K562 (cell line): ENCODE results near the gene ETFBKMT. TPM values are rescaled to one million over a fixed set of nuclear protein-coding genes. Genes with fewer than 3 reads are reported as not detected.

Experiments
- ATAC-seq: fragments of 200-7000 bp; cut with Tn5 transposase; 3 replicates; pipeline ENCODE4 v1.9.1; 2020; ENCODE audit warnings: moderate library complexity
- BruUV-seq: library from RNA; stranded (reverse); fragments of 400-500 nt; replicated peaks from 2 replicates; lab custom pipeline; 2021; lab: Mats Ljungman, UMichigan
- CTCF ChIA-PET: fragments of 300-600 bp; formaldehyde crosslinking; extraction: SDS; loops from one replicate; lab custom pipeline; 2021; ENCODE audit warnings: low intra/inter-chr PET ratio; lab: Yijun Ruan, JAX
- POLR2A ChIA-PET: fragments of 300-600, 350-650 bp; sonication (Branson Sonifier 250); formaldehyde crosslinking; extraction: SDS; loops from one replicate; lab custom pipeline; 2021; ENCODE audit warnings: antibody characterized with exemption, inconsistent platforms; lab: Yijun Ruan, JAX
- DNase-seq, 4 experiments: peaks; one replicate each; pipeline versions ENCODE4 v3.0.0 to v3.0.0-alpha.2; 2011 to 2018; ENCODE audit warnings: low spot score in 3 of 4, mixed read lengths in 3 of 4; ENCODE audit errors: extremely low read depth in 1 of 4
- FAIRE-seq: peaks from 2 replicates; lab custom pipeline; 2011; peaks lifted over from hg19 to GRCh38; lab: Jason Lieb, UNC
- H2AFZ ChIP-seq: 2 replicates; pipeline ENCODE4 v1.6.0; 2011; ENCODE audit warnings: low read depth, low read length, control low read depth, inconsistent platforms
- H3K27ac ChIP-seq: fragments of 200-600 bp; 3 replicates; pipeline ENCODE4 v1.8.0; 2011; ENCODE audit warnings: low read depth, mild to moderate bottlenecking, control low read depth, inconsistent platforms, low read length, moderate library complexity, mixed read lengths; ENCODE audit errors: extremely low read depth
- H3K27me3 ChIP-seq, 2 experiments: fragments of 300-600 bp in 1 of 2; 2 replicates in 1 of 2; 3 replicates in 1 of 2; pipeline versions ENCODE4 v1.6.0 to v1.8.0; 2011; ENCODE audit warnings: inconsistent platforms in 2 of 2, low read length in 2 of 2, mild to moderate bottlenecking in 1 of 2, mixed read lengths in 1 of 2, moderate library complexity in 1 of 2; ENCODE audit not compliant: control insufficient read depth in 2 of 2, insufficient read depth in 2 of 2
- H3K36me3 ChIP-seq: fragments of 300-600 bp; 3 replicates; pipeline ENCODE4 v1.8.0; 2011; ENCODE audit warnings: mild to moderate bottlenecking, low read length, inconsistent platforms; ENCODE audit not compliant: control insufficient read depth, insufficient read depth
- H3K4me1 ChIP-seq, 2 experiments: fragments of 200-600 bp in 1 of 2; replicated peaks in 1 of 2; 2 replicates in 1 of 2; 3 replicates in 1 of 2; pipeline versions ENCODE4 v1.5.1 to v1.8.0; 2011; ENCODE audit warnings: inconsistent platforms in 2 of 2, low read length in 2 of 2, mild to moderate bottlenecking in 1 of 2, mixed read lengths in 1 of 2, moderate library complexity in 1 of 2; ENCODE audit not compliant: control insufficient read depth in 2 of 2, insufficient read depth in 2 of 2
- H3K4me2 ChIP-seq: 2 replicates; pipeline ENCODE4 v1.6.1; 2011; ENCODE audit warnings: low read length, control low read depth, inconsistent platforms, mixed read lengths; ENCODE audit not compliant: insufficient read depth
- H3K4me3 ChIP-seq: fragments of 200-600 bp; sonication (generic), shearing (Covaris generic); 2 replicates; pipeline ENCODE4 v1.5.1; 2016; ENCODE audit warnings: control low read depth, inconsistent platforms
- H3K79me2 ChIP-seq: fragments of 200-600 bp; 3 replicates; pipeline ENCODE4 v1.8.0; 2011; ENCODE audit warnings: low read length, inconsistent platforms; ENCODE audit not compliant: control insufficient read depth, insufficient read depth
- H3K9ac ChIP-seq, 2 experiments: 2 replicates each; pipeline versions ENCODE4 v1.6.0 to v1.6.1; 2011; ENCODE audit warnings: low read depth in 2 of 2, low read length in 2 of 2, control low read depth in 1 of 2, inconsistent platforms in 1 of 2, mild to moderate bottlenecking in 1 of 2, mixed read lengths in 1 of 2; ENCODE audit not compliant: insufficient read depth in 1 of 2
- H3K9me1 ChIP-seq: one replicate; pipeline ENCODE4 v1.6.0; 2011; ENCODE audit warnings: inconsistent platforms, mild to moderate bottlenecking, low read length, moderate library complexity; ENCODE audit not compliant: control insufficient read depth, insufficient read depth
- H3K9me3 ChIP-seq: replicated peaks from 2 replicates; pipeline ENCODE4 v1.5.1; 2011; ENCODE audit warnings: low read depth, low read length, inconsistent platforms; ENCODE audit not compliant: control insufficient read depth, insufficient read depth
- H4K20me1 ChIP-seq: replicated peaks from 2 replicates; pipeline ENCODE4 v1.6.1; 2011; ENCODE audit warnings: low read length, inconsistent platforms, mixed read lengths; ENCODE audit not compliant: control insufficient read depth, insufficient read depth
- CBFA2T3 ChIP-seq: fragments of 450-650 bp; IDR thresholded peaks from 2 replicates; pipeline ENCODE4 v1.6.1; 2017
- CEBPB ChIP-seq: fragments of 450-650 bp; IDR thresholded peaks from 2 replicates; pipeline ENCODE4 v1.6.1; 2016; ENCODE audit warnings: missing genetic modification characterization, missing compliant biosample characterization
- CEBPG ChIP-seq, 3 experiments: fragments of 200-800 bp in 1 of 3; sonication (Bioruptor generic) in 1 of 3; sonication (generic) in 1 of 3; formaldehyde crosslinking in 1 of 3; IDR thresholded peaks in 2 of 3; conservative IDR thresholded peaks in 1 of 3; 2 replicates each; pipeline versions ENCODE4 v1.6.1 to v1.8.0; 2016 to 2022; ENCODE audit warnings: missing compliant biosample characterization in 2 of 3, missing genetic modification characterization in 2 of 3, mild to moderate bottlenecking in 1 of 3, missing genetic modification reagents in 1 of 3
- ILF3 ChIP-seq: fragments of 450-650 bp; IDR thresholded peaks from 2 replicates; pipeline ENCODE4 v1.6.1; 2018; ENCODE audit warnings: antibody characterized with exemption, mild to moderate bottlenecking, moderate library complexity, borderline replicate concordance
- RBM25 ChIP-seq: fragments of 200-400 bp; formaldehyde crosslinking; IDR thresholded peaks from 2 replicates; pipeline ENCODE4 v1.6.1; 2018; ENCODE audit warnings: low read length, low read depth, moderate library complexity; ENCODE audit not compliant: severe bottlenecking
- SMARCA5 ChIP-seq: fragments of 450-650 bp; IDR thresholded peaks from 2 replicates; pipeline ENCODE4 v1.6.1; 2016
- SOX6 ChIP-seq: fragments of 450-650 bp; IDR thresholded peaks from 2 replicates; pipeline ENCODE4 v1.6.1; 2014; ENCODE audit warnings: mild to moderate bottlenecking
- ZBTB17 ChIP-seq: fragments of 450-650 bp; formaldehyde crosslinking; IDR thresholded peaks from 2 replicates; pipeline ENCODE4 v1.4.0; 2020; ENCODE audit warnings: mild to moderate bottlenecking
- ZNF121 ChIP-seq: sonication (generic); formaldehyde crosslinking; conservative IDR thresholded peaks from 2 replicates; pipeline ENCODE4 v1.8.0; 2022; ENCODE audit warnings: missing genetic modification reagents
- WGBS: fragments of 100-300 bp; shearing (Covaris generic); methylation state at CpG from one replicate; pipeline ENCODE4 v1.1.6; 2016; ENCODE audit warnings: low coverage, mixed read lengths; ENCODE audit not compliant: insufficient coverage; ENCODE audit errors: missing lambda C conversion rate; 5-methylcytosine and 5-hydroxymethylcytosine counted together
- in situ Hi-C: fragments of 300-500 bp; cut with MboI; formaldehyde crosslinking; loops from 4 replicates; pipeline ENCODE4 v1.15.0; 2018; ENCODE audit warnings: inconsistent platforms, mixed read lengths
- intact Hi-C: fragments of 100-400 bp; cut with micrococcal nuclease; formaldehyde crosslinking; loops from 2 replicates; pipeline ENCODE4 v1.14.2; 2022
- polyA plus RNA-seq, 8 experiments: library from polyadenylated mRNA; depleted of rRNA in 4 of 8; stranded (reverse) in 5 of 8; unstranded in 3 of 8; fragments of >200 nt; fragmentation: Nextera tagmentation in 2 of 8; fragmentation: Illumina TruSeq in 1 of 8; extraction: Ambion mirVana in 2 of 8; extraction: Trizol in 1 of 8; gene quantifications; 2 replicates each; pipeline versions ENCODE4 v1.2.1 to v1.2.3, GENCODE V29; 2011 to 2014; ENCODE audit warnings: inconsistent platforms in 1 of 8, missing spikeins in 1 of 8
- total RNA-seq, 7 experiments: library from RNA; depleted of rRNA in 6 of 7; stranded (reverse); fragments of >200 nt in 6 of 7; fragmentation: Illumina TruSeq in 2 of 7; extraction: Trizol in 2 of 7; gene quantifications; 2 replicates each; pipeline versions ENCODE4 v1.2.1 to v1.2.3, GENCODE V29; 2011 to 2021; ENCODE audit warnings: low replicate concordance in 1 of 7

ETFBKMT gene
- total and polyA plus RNA-seq, 9 of the 15 experiments (the other 6 are each of a cell fraction or from before 2014, with no cell fraction given), result 0.18 to 1.7 (median 0.96) TPM

DNA sequence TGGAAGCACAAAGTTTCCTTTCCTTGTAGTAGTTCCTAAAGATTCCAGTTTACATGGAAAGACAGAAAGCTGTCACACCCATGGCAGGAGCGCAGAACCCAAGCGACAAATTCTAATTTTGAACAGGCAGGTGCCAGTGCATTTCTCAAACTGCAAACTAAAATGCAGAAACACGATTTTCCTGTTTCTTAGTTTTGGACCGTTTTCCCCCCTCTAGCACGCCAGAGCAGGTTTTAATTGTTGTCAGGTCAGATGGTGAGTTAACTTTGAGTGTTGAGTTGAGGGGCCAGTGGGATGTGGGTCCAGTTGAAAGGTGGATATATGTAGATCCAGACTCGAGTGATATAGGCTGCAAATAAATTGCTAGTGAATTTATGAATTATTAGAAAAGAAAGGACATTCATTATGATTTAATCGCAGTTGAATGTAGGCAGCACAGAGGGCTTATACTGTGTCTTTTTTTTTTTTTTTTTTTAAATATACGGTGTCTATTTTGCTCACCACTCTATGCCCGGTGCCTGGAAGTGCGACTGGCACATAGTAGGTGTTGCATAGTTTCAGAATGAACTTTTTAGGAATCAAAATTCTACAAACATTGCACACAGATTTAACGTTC lies 909 bp upstream of the ETFBKMT start:
- peak overlapping the region; percentile 99 for H3K4me2 ChIP-seq
- no peaks in the 10 kb centered on the region for H4K20me1 ChIP-seq
- H3K27ac ChIP-seq, result peak overlapping the region; percentile 96
- peaks cover 0 to 3% of the 10 kb centered on the region in 2 experiments; a peak in 2 of 5 replicates for H3K4me1 ChIP-seq
- H3K4me3 ChIP-seq, result peak overlapping the region; percentile 62; the same call in 1 of the 2 replicates
- BruUV-seq, result TSS peak; percentile 59
- ATAC-seq, result peak; percentile 1; the same call in 1 of the 3 replicates
- H3K27me3 ChIP-seq, result no peaks in the 10 kb centered on the region
- in situ Hi-C loops (loop anchor here (5.0 kb wide), 1 partner anchor 649 kb away; no protein-coding TSS in a partner anchor), intact Hi-C loops (loop anchor here (1.0 to 10.0 kb wide), 4 partner anchors 74 to 1096 kb away; partner anchors contain the start of gene YARS2)
- H2AFZ ChIP-seq, result peak overlapping the region; percentile 99
- FAIRE-seq, result no peak
- WGBS, result 22% methylated on average over 11 of the region's 11 CpGs
- H3K9me3 ChIP-seq, result no peaks in the 10 kb centered on the region
- DNase-seq, result no peak
- ChIA-PET POLR2A (interaction anchor here (0.6 to 1.8 kb wide), 5 partner anchors 15 to 339 kb away, joined by 3 to 7 read pairs (median 3); partner anchors contain the start of gene DENND5B), CTCF (no interaction called here)
- TF ChIP-seq SMARCA5 (no peak), CBFA2T3 (0 out of 2 replicates have a peak, but pooled peaks have one; percentile 2)
- peak overlapping the region in 1 of 2 experiments; percentile 93; a peak in 2 of 4 replicates for H3K9ac ChIP-seq
- no peaks in the 10 kb centered on the region for H3K36me3 ChIP-seq
- H3K9me1 ChIP-seq, result no peaks in the 10 kb centered on the region
- no peaks in the 10 kb centered on the region for H3K79me2 ChIP-seq

DNA sequence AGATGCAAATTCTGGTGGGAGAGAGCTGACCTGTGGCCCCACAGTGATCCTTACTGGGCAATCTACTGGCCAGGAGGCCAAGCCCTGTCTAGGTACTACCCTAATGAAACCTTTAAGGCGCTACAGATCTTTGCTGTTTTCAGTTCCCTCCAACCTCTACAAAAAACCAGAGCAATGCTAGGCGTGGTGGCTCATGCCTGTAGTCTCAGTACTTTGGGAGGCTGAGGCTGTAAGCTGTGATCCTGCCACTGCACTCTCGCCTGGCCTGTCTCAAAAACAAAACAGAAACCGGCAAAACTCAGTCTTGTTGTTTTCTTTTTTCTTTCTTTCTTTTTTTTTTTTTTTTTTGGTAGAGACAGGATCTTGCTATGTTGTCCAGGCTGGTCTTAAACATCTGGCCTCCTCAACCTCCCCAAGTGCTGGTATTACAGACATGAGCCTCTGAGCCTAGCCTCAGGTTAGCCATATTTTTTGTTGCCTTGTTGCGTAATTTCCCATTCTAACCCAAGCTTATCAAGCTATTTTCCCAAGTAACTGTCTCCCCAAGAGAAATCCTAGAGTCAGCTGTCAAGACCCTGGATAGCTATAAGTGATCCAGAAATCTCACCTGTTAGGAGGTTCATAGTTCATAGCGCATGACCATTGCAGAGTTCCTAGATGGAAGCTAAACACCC lies 2.8 kb downstream of the ETFBKMT start:
- Histone ChIP-seq H3K9me3 (no peaks in the 10 kb centered on the region), H3K4me3 (no peak overlapping the region), H3K4me2 (no peak overlapping the region), H3K4me1 (no peaks in the 10 kb centered on the region; a peak in 1 of 5 replicates), H3K9me1 (no peaks in the 10 kb centered on the region), H3K79me2 (no peaks in the 10 kb centered on the region), H3K36me3 (no peaks in the 10 kb centered on the region), H4K20me1 (no peaks in the 10 kb centered on the region), H3K9ac (no peak overlapping the region), H3K27ac (no peak overlapping the region), H2AFZ (no peak overlapping the region), H3K27me3 (no peaks in the 10 kb centered on the region)
- FAIRE-seq (no peak), DNase-seq (no peak), ATAC-seq (no peak)
- POLR2A ChIA-PET, result interaction anchor here (0.6 to 1.0 kb wide), 2 partner anchors 10 to 155 kb away, joined by 3 read pairs; no protein-coding TSS in a partner anchor
- intact Hi-C loops (no loop called here), in situ Hi-C loops (no loop called here)
- TF ChIP-seq ZNF121 (CRISPR knock-in tag) (peak; percentile 69), SOX6 (no peak), RBM25 (peak; percentile 17), ILF3 (no peak), CEBPG (CRISPR knock-in tag; IDR thresholded peaks at IDR 0.05) (no peak), CEBPG (tag; conservative IDR thresholded peaks at IDR 0.05 in 1 of 2, IDR thresholded peaks at IDR 0.05 in 1 of 2) (peak in 1 of 2 experiments; percentile 46; a peak in 1 of 4 replicates), ZBTB17 (no peak), CEBPB (peak; percentile 62)
- WGBS, result 90% methylated on average over 5 of the region's 6 CpGs
- BruUV-seq, result no TSS peak
- CTCF ChIA-PET, result no interaction called here
